Endometrial microvascular endothelial cells (primary cell): ENCODE data around the gene KRTAP4-1. TPM values are rescaled to one million over a fixed set of nuclear protein-coding genes. Genes with fewer than 3 reads are reported as not detected.

Experiments used
- total RNA-seq: library from RNA; depleted of rRNA; stranded (reverse); fragments of >200 nt; gene quantifications from one replicate; pipeline ENCODE4 v1.2.3, GENCODE V29; 2015; ENCODE audit errors: inconsistent ontology term

The KRTAP4-1 gene
- total RNA-seq, 1 donor from 2014 or later = not detected

Other genes starting within 250 kb of the KRTAP4-1 start
- not detected for gene KRT23, start 247.3 kb downstream of the KRTAP4-1 start, total RNA-seq
- gene KRT39, start 218.0 kb downstream of the KRTAP4-1 start, total RNA-seq = not detected
- not detected for gene KRT40, start 200.6 kb downstream of the KRTAP4-1 start, total RNA-seq
- not detected for gene KRTAP3-3, start 190.7 kb downstream of the KRTAP4-1 start, total RNA-seq
- not detected for gene KRTAP3-2, start 185.0 kb downstream of the KRTAP4-1 start, total RNA-seq
- gene KRTAP3-1, start 175.8 kb downstream of the KRTAP4-1 start, total RNA-seq = not detected
- gene KRTAP1-5, start 157.7 kb downstream of the KRTAP4-1 start, total RNA-seq = not detected
- not detected for gene KRTAP1-4, start 154.7 kb downstream of the KRTAP4-1 start, total RNA-seq
- not detected for gene KRTAP1-3, start 150.0 kb downstream of the KRTAP4-1 start, total RNA-seq
- gene KRTAP1-1, start 143.5 kb downstream of the KRTAP4-1 start, total RNA-seq = not detected
- gene KRTAP2-1, start 137.6 kb downstream of the KRTAP4-1 start, total RNA-seq = not detected
- gene KRTAP2-2, start 129.7 kb downstream of the KRTAP4-1 start, total RNA-seq = not detected
- not detected for gene KRTAP2-3, start 124.8 kb downstream of the KRTAP4-1 start, total RNA-seq
- not detected for gene KRTAP2-4, start 119.0 kb downstream of the KRTAP4-1 start, total RNA-seq
- gene KRTAP4-7, start 100.8 kb downstream of the KRTAP4-1 start, total RNA-seq = not detected
- gene KRTAP4-8, start 86.8 kb downstream of the KRTAP4-1 start, total RNA-seq = not detected
- gene KRTAP4-16, start 82.7 kb downstream of the KRTAP4-1 start, total RNA-seq = not detected
- gene KRTAP4-9, start 79.5 kb downstream of the KRTAP4-1 start, total RNA-seq = not detected
- not detected for gene KRTAP4-11, start 66.5 kb downstream of the KRTAP4-1 start, total RNA-seq
- gene KRTAP4-12, start 60.7 kb downstream of the KRTAP4-1 start, total RNA-seq = not detected
- gene KRTAP4-6, start 44.4 kb downstream of the KRTAP4-1 start, total RNA-seq = not detected
- gene KRTAP4-5, start 35.1 kb downstream of the KRTAP4-1 start, total RNA-seq = not detected
- gene KRTAP4-4, start 24.2 kb downstream of the KRTAP4-1 start, total RNA-seq = not detected
- gene KRTAP4-3, start 16.7 kb downstream of the KRTAP4-1 start, total RNA-seq = not detected
- gene KRTAP4-2, start 6.7 kb downstream of the KRTAP4-1 start, total RNA-seq = not detected
- not detected for gene KRTAP9-1, start 5.0 kb upstream of the KRTAP4-1 start, total RNA-seq
- gene KRTAP9-2, start 41.7 kb upstream of the KRTAP4-1 start, total RNA-seq = not detected
- gene KRTAP9-3, start 47.5 kb upstream of the KRTAP4-1 start, total RNA-seq = not detected
- gene KRTAP9-8, start 53.1 kb upstream of the KRTAP4-1 start, total RNA-seq = not detected
- not detected for gene KRTAP9-4, start 64.8 kb upstream of the KRTAP4-1 start, total RNA-seq
- not detected for gene KRTAP9-9, start 70.5 kb upstream of the KRTAP4-1 start, total RNA-seq
- not detected for gene KRTAP9-6, start 80.5 kb upstream of the KRTAP4-1 start, total RNA-seq
- gene KRTAP9-7, start 90.8 kb upstream of the KRTAP4-1 start, total RNA-seq = not detected
- gene KRTAP29-1, start 117.9 kb upstream of the KRTAP4-1 start, total RNA-seq = not detected
- not detected for gene KRTAP16-1, start 124.4 kb upstream of the KRTAP4-1 start, total RNA-seq
- gene KRTAP17-1, start 130.8 kb upstream of the KRTAP4-1 start, total RNA-seq = not detected
- not detected for gene KRT33A, start 165.9 kb upstream of the KRTAP4-1 start, total RNA-seq
- gene KRT33B, start 184.9 kb upstream of the KRTAP4-1 start, total RNA-seq = not detected
- not detected for gene KRT34, start 197.4 kb upstream of the KRTAP4-1 start, total RNA-seq
- not detected for gene KRT31, start 212.7 kb upstream of the KRTAP4-1 start, total RNA-seq
- gene KRT37, start 239.7 kb upstream of the KRTAP4-1 start, total RNA-seq = not detected